Measurements from ENCODE around the gene HSF2.

HSF2 gene

DNA sequence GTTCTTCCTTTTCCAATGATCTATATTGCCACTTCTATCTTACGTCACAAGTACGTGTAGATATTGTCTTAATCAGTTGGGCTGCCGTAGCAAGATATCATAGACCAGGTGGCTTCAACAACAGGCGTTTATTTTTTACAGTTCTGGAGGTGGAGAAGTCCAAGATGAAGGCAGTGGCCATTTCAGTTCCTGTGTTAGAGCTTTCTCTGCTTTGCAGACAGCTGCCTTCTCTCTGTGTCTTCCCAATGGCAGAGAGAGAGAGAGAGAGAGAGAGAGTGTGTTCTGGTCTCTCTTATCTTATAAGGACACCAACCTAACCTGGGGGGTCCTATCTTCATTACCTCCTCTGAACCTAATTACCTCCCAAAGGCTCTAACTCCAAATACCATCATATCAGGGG, 8.3 kb downstream of the HSF2 start:
- no peak overlapping the region for H3K27ac ChIP-seq (ENCODE audit: low read depth, low read length, poor library complexity, severe bottlenecking)
- H3K9me2 ChIP-seq (ENCODE audit: low read depth, low read length): no peaks in the 10 kb centered on the region
- H3K79me2 ChIP-seq (ENCODE audit: insufficient read depth, low read length): peaks cover 96% of the 10 kb centered on the region
- H3F3A ChIP-seq (ENCODE audit: insufficient read depth, low read length): no peaks in the 10 kb centered on the region
- H3K27me3 ChIP-seq (ENCODE audit: insufficient read depth, low read length): no peaks in the 10 kb centered on the region
- no peak overlapping the region for H3K9ac ChIP-seq (ENCODE audit: low read length)
- peaks cover 5% of the 10 kb centered on the region for H3K4me1 ChIP-seq (ENCODE audit: insufficient read depth, low read length, severe bottlenecking)
- no peak for TF ChIP-seq EZH2 (IDR thresholded peaks at IDR 0.05; ENCODE audit: borderline replicate concordance, low read length)
- TF ChIP-seq, protein P1, sequence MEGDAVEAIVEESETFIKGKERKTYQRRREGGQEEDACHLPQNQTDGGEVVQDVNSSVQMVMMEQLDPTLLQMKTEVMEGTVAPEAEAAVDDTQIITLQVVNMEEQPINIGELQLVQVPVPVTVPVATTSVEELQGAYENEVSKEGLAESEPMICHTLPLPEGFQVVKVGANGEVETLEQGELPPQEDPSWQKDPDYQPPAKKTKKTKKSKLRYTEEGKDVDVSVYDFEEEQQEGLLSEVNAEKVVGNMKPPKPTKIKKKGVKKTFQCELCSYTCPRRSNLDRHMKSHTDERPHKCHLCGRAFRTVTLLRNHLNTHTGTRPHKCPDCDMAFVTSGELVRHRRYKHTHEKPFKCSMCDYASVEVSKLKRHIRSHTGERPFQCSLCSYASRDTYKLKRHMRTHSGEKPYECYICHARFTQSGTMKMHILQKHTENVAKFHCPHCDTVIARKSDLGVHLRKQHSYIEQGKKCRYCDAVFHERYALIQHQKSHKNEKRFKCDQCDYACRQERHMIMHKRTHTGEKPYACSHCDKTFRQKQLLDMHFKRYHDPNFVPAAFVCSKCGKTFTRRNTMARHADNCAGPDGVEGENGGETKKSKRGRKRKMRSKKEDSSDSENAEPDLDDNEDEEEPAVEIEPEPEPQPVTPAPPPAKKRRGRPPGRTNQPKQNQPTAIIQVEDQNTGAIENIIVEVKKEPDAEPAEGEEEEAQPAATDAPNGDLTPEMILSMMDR (IDR thresholded peaks at IDR 0.05; ENCODE audit: low read length): no peak
- H3K9me3 ChIP-seq (ENCODE audit: low read length): 0 out of 2 replicates have a peak, but pooled peaks cover 4% of the 10 kb centered on the region
- H2AFZ ChIP-seq (ENCODE audit: low read length): no peak overlapping the region
- peaks cover 52% of the 10 kb centered on the region for H3K36me3 ChIP-seq (ENCODE audit: insufficient read depth, low read length)
- no peaks in the 10 kb centered on the region for H4K20me1 ChIP-seq (ENCODE audit: insufficient read depth, low read length)
- no peak overlapping the region for H3K4me2 ChIP-seq (ENCODE audit: low read length)
- H3K4me3 ChIP-seq (ENCODE audit: low read depth, low read length, poor library complexity, severe bottlenecking): no peak overlapping the region

DNA sequence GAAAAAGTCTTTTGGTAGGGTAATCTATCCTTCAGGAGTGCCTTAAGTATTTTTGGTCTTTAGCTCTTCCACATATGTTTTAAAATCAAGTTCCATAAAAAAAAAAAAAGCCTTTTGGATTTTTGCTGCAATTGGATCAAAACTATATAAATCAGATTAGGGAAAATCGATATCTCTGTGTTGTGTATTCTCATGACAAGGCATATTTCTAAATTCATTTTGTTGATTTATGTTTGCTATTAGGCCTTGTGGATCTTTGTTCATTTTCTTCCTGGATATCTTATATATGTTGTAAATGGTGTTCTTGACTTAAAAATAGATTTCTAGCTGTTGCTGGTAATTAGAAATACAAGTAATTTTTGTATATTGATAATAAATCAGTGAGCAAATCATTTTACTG, 8.8 kb downstream of the HSF2 start:
- H3K9me3 ChIP-seq (ENCODE audit: low read length): 0 out of 2 replicates have a peak, but pooled peaks cover 4% of the 10 kb centered on the region
- H3K27me3 ChIP-seq (ENCODE audit: insufficient read depth, low read length): no peaks in the 10 kb centered on the region

DNA sequence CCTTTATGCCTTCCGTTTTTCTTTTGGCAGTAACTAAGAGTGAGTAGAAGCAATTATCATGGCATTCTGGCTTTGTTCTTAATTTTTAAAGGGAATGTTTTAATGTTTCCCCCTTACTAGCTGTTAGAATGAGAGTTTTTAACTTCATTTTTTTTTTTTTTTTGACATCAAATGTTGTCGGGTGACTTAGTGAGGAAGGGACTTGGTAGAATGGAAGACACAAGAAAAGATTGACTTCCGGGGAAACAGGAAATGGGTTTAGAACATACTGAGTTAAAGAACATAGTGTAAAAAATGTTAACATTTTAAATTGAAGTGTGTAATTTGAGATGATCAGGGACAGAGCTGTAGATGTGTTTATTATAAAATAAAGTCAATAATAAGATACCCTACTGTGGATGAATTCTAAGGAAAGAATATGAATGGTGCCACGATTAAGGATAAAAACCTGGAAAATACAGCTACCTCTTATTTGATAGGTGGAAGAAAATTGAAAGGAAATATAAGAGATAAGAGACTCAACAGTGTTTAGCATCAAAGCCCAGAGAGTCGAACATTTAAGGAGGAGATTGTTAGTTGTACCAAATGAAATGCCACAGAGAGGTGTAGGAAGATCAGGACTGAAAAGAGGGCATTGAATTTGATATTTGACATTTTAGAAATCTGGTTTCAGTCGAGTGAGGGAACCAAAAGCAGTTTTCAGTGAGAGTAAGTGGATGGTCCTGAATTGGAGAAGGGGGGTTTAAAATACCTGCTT, 9.4 kb downstream of the HSF2 start:
- Histone ChIP-seq H3K36me3 (ENCODE audit: insufficient read depth, low read length) (peaks cover 63% of the 10 kb centered on the region), H3K9me2 (ENCODE audit: low read depth, low read length) (no peaks in the 10 kb centered on the region), H3K4me2 (ENCODE audit: low read length) (no peak overlapping the region), H3K79me2 (ENCODE audit: insufficient read depth, low read length) (peaks cover 84% of the 10 kb centered on the region), H3K9me3 (ENCODE audit: low read length) (0 out of 2 replicates have a peak, but pooled peaks cover 4% of the 10 kb centered on the region), H3K9ac (ENCODE audit: low read length) (no peak overlapping the region), H3F3A (ENCODE audit: insufficient read depth, low read length) (no peaks in the 10 kb centered on the region), H2AFZ (ENCODE audit: low read length) (no peak overlapping the region), H3K27me3 (ENCODE audit: insufficient read depth, low read length) (no peaks in the 10 kb centered on the region), H3K27ac (ENCODE audit: low read depth, low read length, poor library complexity, severe bottlenecking) (no peak overlapping the region), H3K4me3 (ENCODE audit: low read depth, low read length, poor library complexity, severe bottlenecking) (no peak overlapping the region), H4K20me1 (ENCODE audit: insufficient read depth, low read length) (no peaks in the 10 kb centered on the region), H3K4me1 (ENCODE audit: insufficient read depth, low read length, severe bottlenecking) (peaks cover 4% of the 10 kb centered on the region)
- TF ChIP-seq, protein P1 (IDR thresholded peaks at IDR 0.05; ENCODE audit: low read length): no peak
- TF ChIP-seq EZH2 (IDR thresholded peaks at IDR 0.05; ENCODE audit: borderline replicate concordance, low read length): no peak

More for the DNA sequence above, 8.8 kb downstream of the HSF2 start:
- H3K36me3 ChIP-seq (ENCODE audit: insufficient read depth, low read length): peaks cover 57% of the 10 kb centered on the region
- no peak overlapping the region for H3K9ac ChIP-seq (ENCODE audit: low read length)
- peaks cover 5% of the 10 kb centered on the region for H3K4me1 ChIP-seq (ENCODE audit: insufficient read depth, low read length, severe bottlenecking)
- no peak overlapping the region for H2AFZ ChIP-seq (ENCODE audit: low read length)
- TF ChIP-seq, protein P1 (IDR thresholded peaks at IDR 0.05; ENCODE audit: low read length): no peak
- TF ChIP-seq EZH2 (IDR thresholded peaks at IDR 0.05; ENCODE audit: borderline replicate concordance, low read length): no peak
- H3K27ac ChIP-seq (ENCODE audit: low read depth, low read length, poor library complexity, severe bottlenecking): no peak overlapping the region
- H3K9me2 ChIP-seq (ENCODE audit: low read depth, low read length): no peaks in the 10 kb centered on the region
- no peak overlapping the region for H3K4me2 ChIP-seq (ENCODE audit: low read length)
- no peaks in the 10 kb centered on the region for H4K20me1 ChIP-seq (ENCODE audit: insufficient read depth, low read length)
- no peaks in the 10 kb centered on the region for H3F3A ChIP-seq (ENCODE audit: insufficient read depth, low read length)
- H3K79me2 ChIP-seq (ENCODE audit: insufficient read depth, low read length): peaks cover 91% of the 10 kb centered on the region
- no peak overlapping the region for H3K4me3 ChIP-seq (ENCODE audit: low read depth, low read length, poor library complexity, severe bottlenecking)

Data from OCI-LY1 (cell line).